GM18909 (cell line): ENCODE measurements around the gene LRFN2.

Experiments
- ATAC-seq: cut with Tn5 transposase; IDR thresholded peaks from one replicate; pipeline ENCODE4 v1.9.1; 2021; ENCODE audit warnings: mild to moderate bottlenecking; ENCODE audit not compliant: unreplicated experiment, poor library complexity

LRFN2 gene

DNA sequence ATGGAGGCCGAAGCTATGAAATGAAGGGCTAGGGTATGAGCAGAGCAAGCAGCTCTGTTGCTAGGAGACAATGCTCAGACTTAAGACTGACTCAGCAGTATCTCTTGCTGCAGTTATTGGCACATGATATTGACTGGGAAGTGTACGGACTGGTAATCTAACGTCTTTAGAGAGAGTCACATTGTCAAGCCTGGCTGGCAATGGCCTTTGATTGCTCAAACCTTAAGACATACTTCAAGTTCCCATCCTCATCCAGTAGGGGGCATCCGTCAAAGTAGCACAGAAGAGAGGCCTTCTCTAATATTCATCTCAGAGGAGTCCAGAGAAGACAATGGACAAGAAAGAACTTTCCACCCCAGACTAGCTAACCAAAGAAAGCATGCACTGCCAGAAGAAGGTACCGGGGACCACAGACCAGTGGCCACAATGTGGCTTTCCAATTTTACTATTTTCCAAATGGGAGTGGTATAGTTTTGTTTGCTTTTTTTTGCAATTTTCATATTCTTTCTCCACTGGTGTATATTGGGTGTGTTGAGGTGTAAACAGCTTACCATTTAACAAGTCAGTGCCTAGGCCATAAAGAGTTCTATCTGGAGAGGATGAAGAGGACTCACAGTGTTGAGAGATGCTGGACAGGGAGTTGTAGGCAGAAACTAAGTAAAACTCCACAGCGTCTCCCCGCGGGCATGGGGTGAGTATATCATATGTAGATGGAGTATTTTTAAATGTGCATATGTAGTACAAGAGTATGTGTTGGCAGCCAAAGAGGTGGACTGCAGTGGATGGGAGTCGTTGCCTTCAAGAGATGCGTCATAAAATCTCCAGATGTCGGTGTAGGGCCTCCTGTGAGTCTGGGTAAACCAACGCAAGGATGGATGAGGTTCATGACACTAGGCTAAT, 36.7 kb downstream of the LRFN2 start:
- ATAC-seq, result no peak

DNA sequence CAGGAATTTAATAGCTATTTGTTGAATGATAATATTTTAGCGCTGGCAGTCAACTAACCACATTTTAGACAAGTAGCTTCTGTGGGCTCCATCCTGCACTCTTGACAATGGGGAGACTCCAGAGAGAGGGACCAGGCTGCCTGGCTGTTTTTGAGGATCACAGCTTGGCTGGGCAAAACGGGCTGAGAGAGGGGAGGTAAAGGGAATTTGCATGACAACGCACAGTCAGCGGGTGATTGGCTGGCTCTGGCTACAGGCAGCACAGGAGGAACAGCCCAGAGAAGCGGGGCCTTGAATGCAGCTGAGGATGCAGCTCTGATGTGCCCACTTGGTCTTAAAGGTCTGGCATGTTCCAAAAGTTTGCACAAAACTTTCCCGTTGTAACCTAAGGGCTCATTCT, 41.2 kb downstream of the LRFN2 start:
- no peak for ATAC-seq

DNA sequence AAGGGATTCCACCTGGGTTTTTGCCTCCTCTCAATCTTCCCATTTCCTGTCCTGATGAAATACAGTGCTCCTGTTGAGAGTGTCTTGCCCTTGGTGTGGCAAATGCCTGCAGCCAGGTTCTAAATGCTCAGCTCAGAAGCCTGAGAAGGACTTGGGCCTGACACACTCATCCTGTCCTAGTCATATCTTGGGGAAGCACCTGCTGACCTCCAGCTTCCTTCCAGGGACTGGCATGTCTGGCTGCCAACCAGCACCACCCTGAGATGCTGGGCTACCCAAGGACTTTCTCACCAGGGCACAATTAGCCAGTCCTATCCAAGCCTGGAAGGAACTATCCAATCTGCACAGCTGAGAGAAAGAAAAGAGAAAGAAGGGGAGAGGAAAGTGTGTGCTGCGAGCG, 43.4 kb downstream of the LRFN2 start:
- ATAC-seq, result no peak

DNA sequence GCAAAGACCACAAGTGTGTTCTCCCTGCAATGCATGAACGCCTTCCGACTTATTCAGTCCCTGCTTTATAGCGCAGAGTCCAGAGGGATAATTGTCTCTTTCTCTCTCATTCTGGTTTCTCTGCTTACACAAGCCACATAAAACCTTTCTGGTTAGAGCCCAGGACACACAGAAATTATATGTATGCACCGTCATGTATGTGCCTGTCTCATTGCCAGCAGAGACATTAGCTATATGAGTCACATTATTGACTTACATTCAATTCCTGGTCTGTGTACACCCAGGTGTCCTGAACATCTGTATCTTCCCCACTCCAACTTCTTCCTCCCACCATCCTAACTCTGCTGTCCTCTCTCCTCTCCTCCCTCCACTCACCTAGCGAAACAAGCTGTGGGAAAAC, 44.0 kb downstream of the LRFN2 start:
- no peak for ATAC-seq

DNA sequence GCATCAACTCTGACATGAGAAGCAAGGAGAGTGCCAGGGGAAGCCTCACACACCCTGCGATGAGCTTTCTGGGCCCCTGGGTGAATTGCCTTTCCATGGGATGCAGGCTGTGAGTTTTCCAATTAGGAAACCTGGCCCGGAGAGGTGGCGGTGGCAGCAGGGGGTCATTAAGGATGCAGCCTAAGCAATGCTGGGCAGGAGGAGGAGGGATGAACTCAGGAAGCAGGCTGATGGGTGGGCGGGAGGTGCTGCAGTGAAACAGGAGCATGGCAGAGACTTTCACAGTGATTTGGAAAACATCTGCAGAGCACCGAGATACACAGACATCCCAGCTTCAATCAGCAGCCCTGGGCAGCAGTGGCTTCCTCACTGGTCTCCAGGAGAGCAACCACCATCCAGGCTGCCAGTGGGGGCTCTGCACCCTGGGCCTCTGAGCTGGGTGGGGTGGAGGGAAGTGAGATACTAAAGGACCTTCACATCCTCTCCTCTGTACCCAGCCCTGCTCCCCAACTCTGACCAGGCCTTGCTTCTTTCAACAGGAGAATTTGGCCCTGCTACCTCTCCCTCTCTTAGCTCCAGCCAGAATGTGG, 44.9 kb downstream of the LRFN2 start:
- ATAC-seq, result no peak

DNA sequence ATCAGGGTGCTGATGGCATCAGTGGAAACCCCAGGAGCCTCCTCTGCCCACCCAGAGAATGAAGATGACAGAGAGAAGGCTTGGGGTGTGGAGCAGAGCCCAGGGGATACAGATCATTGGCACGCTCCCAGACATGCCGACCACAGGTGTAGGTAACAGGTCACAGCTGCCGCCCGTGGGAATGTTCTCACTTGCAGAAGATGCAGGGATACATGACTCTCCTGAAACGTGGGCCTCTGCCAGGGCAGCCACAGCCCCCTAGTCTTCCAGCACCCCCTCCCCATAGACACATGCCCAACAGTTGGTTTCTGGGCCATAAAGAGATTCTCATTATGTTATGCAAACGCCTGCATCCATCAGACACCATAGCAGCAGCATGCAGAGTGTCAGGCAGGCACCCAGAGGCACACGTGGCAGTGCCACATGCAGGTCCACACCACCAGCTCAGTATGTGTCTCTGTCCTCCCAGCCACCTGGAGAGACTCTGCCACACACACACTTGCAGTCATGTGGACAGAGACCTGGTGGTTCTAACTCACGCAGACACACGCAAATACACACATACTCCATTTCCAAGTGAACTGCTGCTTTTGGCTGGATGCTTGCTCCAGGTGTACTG, 45.5 kb downstream of the LRFN2 start:
- ATAC-seq, result no peak

DNA sequence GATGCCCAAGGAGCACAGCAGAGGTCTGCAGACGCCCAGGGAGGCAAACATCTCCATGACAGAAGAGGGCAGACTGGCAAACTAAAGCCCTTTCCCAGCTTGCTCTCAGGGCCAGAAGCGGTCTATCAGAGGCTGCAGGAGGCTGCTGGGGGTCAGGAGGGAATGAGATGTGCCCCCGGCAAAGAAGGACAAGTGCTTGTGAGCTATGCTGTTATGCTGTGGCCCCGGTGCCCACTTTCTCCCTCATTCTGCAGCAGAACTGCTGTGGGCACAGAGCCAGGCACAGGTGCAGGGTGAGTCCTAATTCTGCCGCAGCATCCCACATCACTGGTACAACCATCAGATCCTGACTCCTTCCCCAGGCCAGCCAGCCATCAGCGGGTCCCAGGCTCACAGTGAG, 46.4 kb downstream of the LRFN2 start:
- no peak for ATAC-seq

DNA sequence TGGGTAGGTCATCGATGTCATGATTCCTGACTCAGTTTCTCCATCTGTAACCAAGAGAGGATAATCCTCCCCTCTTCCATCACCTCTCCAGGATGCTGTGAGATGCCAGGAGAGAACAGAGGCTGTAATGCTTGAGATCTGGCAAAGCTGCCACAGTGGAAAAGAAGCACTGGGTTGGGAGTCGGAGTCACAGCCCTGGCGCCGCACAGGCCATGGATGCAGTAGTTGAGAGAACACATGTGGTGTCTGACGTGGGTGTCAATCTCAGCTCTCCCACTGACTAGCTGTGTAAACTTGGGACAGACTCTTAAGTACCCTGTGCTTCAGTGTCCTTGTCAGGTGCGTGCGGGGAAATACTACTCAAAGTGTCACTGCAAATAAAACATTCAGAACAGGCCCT, 47.3 kb downstream of the LRFN2 start:
- no peak for ATAC-seq

DNA sequence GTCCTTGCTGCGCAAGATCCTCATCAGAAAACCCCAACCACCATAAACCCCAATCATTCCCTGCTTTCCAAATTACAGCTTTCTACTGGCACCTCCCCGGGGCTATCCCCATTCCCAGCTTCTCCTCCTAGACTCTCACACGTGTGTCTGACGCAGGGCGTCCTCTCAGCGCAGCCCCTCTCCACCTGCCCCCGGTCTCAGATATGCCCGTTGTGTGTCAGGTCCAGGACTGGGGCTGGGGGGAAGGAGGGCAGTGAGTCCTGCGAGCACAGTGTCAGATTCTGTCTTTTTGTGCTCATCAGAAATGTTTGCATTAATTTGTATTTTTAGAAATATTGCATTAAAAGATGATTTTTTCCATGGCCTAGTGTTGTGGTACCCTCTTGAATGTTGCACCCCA, 48.6 kb downstream of the LRFN2 start:
- ATAC-seq, result no peak

DNA sequence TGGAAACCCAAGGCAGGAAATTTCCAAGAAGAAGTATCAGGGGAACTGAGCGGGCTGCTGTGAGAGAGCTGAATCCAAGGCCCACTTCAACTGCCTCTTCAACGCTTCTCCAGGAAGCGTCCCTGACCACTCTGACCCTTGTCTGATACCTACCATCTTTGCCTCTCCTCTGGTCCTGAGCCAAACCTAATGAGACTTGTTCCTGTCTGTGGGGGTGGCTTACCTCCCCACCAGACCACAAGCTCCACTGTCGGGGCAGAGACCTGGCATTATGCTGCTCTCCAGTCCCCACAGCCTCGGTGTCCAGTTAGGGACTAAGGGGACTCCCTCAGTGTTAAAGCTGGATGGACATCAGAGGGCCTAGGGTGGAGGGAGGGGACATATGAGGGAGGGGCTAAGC, 49.7 kb downstream of the LRFN2 start:
- ATAC-seq, result no peak

DNA sequence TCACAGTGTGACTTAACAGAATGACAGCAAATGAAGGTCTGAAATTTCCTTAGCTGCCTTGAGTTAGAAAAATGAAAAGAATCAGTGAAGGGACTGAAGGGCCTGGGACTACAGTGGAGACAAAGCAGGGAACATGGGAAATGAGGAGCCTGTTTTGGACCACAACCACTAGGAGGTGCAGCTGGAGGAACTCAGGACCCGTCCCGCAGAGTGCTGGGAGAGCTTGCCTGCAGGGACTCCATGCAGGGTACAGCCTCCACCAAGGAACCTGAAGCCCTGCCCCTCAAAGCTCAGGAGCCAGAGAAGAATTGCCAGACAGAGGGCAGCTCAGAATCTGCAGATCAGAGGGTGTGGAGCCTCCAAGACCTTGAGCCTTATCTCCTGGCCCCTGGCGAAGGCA, 50.7 kb downstream of the LRFN2 start:
- no peak for ATAC-seq

DNA sequence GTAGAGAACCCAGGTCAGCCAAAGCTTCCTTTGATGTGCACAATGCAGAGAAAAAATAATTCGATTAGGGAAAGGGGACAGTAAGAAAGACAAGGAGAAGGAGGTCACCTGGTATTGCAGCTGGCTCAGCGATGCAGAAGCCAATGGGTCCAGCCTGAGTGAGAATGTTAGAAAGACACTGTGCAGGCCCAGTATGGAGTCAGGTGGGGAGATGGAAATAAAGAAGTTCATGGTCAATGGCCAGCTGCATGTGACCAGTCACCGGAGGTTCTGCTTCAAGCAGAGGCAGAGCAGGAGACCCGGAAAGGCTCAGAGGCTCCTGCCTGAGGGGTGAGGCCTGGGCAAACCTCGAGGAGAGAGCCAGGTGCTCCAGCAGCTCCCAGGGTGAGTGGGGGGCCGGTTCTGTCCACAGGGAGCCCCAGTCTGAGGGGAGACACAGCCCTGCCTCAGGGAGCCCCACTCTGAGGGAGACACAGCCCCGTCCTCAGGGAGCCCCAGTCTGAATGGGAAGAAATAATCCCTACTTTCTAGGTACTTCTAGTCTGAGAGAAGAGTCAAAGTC, 51.3 kb downstream of the LRFN2 start:
- no peak for ATAC-seq

DNA sequence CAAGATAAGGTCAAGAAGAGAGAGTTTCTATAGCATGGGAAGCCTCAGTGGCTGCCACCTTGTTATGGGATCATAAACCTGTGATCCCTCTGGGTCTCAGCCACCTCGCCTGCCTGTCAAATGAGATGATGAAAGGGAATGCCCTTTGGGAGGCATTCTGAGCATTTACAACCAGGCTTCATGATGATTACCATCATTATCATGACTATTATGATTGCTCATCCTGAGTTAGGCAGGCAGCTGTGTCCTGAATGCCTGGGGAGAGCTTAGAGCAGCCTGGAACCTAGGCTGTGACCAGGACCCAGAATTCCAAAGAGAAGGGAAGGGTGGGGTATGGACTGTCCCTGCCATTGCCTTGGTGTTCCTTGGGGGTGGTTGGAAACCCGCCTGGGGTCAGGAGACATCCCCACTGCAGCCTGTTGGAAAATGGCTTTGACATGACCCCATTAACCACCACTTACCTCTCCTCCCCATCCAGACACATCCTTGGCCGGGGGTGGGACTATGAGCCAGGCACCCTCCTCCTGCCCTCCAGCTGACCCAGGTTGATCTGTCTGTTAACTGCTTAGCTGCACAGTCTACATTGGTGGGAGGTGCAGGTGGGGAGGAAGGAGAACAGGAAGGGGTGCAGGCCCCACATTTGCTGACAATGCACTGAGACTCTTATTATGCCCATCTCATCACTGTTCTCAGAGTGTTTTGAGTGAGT, 51.9 kb downstream of the LRFN2 start:
- ATAC-seq, result no peak

DNA sequence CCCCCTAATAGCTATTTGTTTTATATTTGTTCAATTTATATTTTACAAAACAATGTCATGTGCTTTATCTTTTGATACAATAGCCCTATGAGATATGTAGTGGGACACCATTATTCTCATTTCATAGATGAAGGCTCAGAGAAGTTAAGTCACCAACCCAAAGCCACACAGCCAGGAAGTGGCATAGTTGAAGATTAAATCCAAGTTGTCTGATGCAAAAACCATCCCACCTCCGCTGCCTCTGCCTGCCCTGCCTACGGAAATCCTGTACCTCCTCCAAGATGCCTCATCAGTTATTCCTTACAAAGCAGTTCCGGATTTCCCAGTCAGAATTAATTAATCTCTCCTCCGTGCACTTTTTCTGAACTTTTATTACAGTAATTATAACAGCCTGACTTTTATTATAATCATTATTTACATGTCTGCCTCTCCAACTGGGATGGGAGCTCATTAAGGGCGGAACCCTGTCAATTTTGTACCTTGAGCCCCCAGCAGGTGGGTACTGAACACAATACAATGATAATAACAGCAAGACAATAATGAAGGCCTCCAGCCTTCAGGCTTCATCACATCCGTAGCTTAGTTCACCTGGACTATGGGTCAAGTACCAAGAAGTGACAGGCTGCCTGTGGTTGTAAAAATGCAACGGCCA, 54.7 kb downstream of the LRFN2 start:
- ATAC-seq, result no peak

DNA sequence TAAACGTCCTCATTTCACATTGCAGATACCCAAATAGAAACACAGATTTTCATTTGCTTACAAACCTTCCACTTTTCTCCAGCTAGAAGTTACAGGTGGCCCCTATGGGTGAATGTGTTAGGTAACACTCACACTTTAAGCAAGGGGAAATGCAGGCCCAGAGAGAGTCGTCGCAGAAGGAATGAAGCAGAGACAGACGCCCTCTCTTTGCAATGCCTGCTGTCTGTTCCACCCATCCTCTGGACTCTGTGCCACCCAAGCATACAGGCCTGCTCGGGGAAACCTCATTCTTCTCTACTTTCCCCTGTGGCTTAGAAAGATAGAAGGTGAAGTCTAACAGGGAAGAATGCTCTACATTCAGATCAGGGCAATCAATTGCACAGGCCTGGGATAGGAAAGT, 57.2 kb downstream of the LRFN2 start:
- no peak for ATAC-seq

DNA sequence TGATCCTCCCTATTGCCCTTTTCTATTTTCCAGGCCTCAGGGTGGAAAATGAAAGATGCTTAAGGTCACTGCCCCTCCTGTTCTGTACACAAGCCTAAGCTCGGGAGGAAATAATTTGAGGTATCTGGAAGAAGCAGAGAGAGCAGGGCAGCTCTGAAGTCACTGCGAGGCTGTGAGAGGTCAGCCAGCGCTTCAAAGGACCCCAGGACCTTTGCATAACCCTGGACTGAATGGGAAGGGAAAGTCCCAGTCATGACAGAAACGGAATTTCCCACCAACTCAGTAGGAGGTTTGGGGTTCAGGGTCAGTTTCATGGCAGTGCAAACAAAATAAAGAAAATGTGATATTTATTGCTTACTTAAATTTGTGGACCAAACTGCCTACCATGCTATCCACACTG, 58.1 kb downstream of the LRFN2 start:
- no peak for ATAC-seq

DNA sequence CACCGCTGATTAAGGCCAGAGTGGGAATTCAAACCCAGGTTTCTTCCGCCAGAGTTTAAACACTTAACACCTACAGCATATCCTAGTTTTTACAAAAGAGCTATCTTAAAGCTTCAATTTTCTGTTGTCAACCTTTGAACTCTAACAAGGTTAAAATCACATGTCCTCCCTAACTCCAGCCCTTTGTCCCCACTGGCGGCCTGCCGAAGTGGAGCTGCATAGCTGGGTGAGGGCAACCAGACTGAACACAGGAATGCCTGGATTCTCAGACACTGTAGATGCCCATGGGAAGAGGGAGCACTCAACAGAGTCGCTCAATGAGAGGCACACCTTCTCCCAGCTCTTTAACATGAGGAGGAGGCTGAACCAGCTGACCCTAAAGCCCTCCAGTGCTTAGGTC, 59.1 kb downstream of the LRFN2 start:
- ATAC-seq, result no peak

DNA sequence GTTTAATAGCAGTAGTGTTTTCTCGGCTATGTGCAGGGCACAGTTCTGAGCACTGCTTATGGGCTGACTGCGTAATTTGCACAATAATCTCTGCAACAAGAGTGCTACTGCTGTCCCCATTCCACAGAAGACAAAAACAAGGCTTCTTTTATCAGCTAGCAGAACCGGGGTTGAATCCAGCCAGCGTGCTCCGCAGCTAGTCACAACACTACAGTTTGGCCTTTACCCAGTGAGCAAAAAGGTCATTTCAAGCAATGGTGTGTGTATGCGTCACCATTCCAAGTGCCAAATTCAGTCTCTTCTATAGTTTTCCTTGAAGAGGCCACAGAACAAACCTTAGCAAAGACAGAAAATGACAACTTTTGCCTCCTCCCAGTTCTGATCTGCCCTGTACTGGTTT, 61.1 kb downstream of the LRFN2 start:
- ATAC-seq, result no peak

DNA sequence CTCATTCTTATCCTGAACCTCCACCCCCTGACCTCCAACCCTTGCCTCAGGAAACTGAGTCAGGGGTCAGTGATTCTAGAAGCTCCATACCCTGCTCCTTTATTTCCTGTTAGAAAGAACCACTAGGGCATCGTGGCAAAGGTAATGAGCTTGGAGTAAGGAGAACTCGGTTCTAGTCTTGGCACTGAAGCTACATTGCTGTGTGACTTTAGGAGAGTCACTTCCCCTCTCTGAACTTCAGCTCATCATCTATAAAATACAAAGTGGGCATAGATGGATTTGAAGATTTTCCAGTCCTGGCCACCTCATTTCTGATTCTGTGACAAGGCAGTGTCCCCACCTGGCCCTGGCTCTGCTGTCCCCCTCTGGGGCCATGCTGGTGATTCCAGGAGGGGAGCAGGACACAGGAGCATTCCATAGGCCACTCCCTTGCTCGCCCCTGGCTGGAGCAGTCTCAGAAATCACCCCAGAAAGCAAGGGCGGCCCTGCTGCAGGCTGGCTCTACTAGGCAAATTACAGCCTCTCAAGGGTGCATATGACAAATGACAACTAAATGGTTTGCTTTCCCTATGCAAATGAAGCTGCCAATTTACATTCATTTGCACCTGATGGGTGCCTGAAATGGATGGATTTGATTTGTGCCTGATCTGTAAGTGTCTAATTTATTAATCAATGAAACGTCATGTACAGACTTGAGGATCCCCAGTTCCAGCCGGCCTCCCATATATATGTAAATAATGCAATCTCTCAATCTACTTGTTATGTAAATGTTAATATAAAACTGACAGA, 62.2 kb downstream of the LRFN2 start:
- no peak for ATAC-seq
